Natural killer cell treated with Interleukin-12 subunit alpha and Interleukin-12 subunit beta and Interleukin-15 and Interleukin-18, amount 100 ng/mL, for 72 hours (primary cell): ENCODE data around the gene DDX42. TPM values are rescaled to one million over a fixed set of nuclear protein-coding genes. Genes with fewer than 3 reads are reported as not detected.

Experiments
- ATAC-seq, 2 donors: fragments of 150-1000 bp; cut with Tn5 transposase in 1 of 2; sonication (Bioruptor Pico), chemical (Tn5 transposase) in 1 of 2; 2 replicates each; pipeline ENCODE4 v1.10.0; 2021
- DNase-seq: peaks from one replicate; pipeline ENCODE4 v3.0.0; 2022; ENCODE audit warnings: low spot score
- H3K27ac Mint-ChIP-seq, 2 donors: 1 replicate in 1 of 2; 2 replicates in 1 of 2; pipeline ENCODE4 v1.8.0; 2022; ENCODE audit warnings: mixed read lengths in 2 of 2, mild to moderate bottlenecking in 1 of 2, moderate library complexity in 1 of 2
- H3K27me3 Mint-ChIP-seq, 2 donors: 1 replicate in 1 of 2; 2 replicates in 1 of 2; pipeline ENCODE4 v1.8.0; 2022; ENCODE audit warnings: mixed read lengths in 2 of 2
- H3K36me3 Mint-ChIP-seq: one replicate; pipeline ENCODE4 v1.8.0; 2022; ENCODE audit warnings: mixed read lengths
- H3K4me1 Mint-ChIP-seq, 2 donors: 1 replicate in 1 of 2; 2 replicates in 1 of 2; pipeline ENCODE4 v1.8.0; 2022; ENCODE audit warnings: low read depth in 2 of 2, mixed read lengths in 2 of 2, mild to moderate bottlenecking in 1 of 2
- H3K4me3 Mint-ChIP-seq: one replicate; pipeline ENCODE4 v1.8.0; 2022; ENCODE audit warnings: mixed read lengths
- H3K9me3 Mint-ChIP-seq: 2 replicates; pipeline ENCODE4 v1.8.0; 2022; ENCODE audit warnings: mixed read lengths
- total RNA-seq, 2 donors: library from RNA; stranded (reverse); gene quantifications; one replicate each; pipeline ENCODE4 v1.2.3, GENCODE V29; 2022

DDX42 gene
- total RNA-seq, 2 donors from 2014 or later: 107 to 161 TPM

GRCh38 chr17:63831505-63831904 lies 57.5 kb downstream of the DDX42 start:
- Mint-ChIP-seq H3K9me3 (no peaks in the 10 kb centered on the region), H3K27ac (peak overlapping the region; percentile 39 to 63), H3K4me1 (peaks cover 29 to 41% of the 10 kb centered on the region in 2 donors), H3K27me3 (no peaks in the 10 kb centered on the region), H3K36me3 (peaks cover 22% of the 10 kb centered on the region), H3K4me3 (no peak overlapping the region)
- ATAC-seq (no peak), DNase-seq (no peak)

GRCh38 chr17:63832014-63832413 lies 58.0 kb downstream of the DDX42 start:
- DNase-seq: no peak
- Mint-ChIP-seq H3K4me1 (peaks cover 29 to 45% of the 10 kb centered on the region in 2 donors), H3K27ac (peak overlapping the region in 1 of 2 donors; percentile 39), H3K4me3 (no peak overlapping the region), H3K9me3 (no peaks in the 10 kb centered on the region), H3K27me3 (no peaks in the 10 kb centered on the region), H3K36me3 (peaks cover 22% of the 10 kb centered on the region)
- no peak for ATAC-seq

- ATAC-seq (no peak), DNase-seq (no peak)
- Mint-ChIP-seq H3K4me3 (no peak overlapping the region), H3K27ac (no peak overlapping the region), H3K4me1 (peaks cover 29 to 48% of the 10 kb centered on the region in 2 donors), H3K36me3 (peaks cover 22% of the 10 kb centered on the region), H3K27me3 (no peaks in the 10 kb centered on the region), H3K9me3 (no peaks in the 10 kb centered on the region)
These were observed 58.5 kb downstream of the DDX42 start for GRCh38 chr17:63832455-63832854.

- H3K4me3 Mint-ChIP-seq: no peak overlapping the region
- peaks cover 25 to 49% of the 10 kb centered on the region in 2 donors for H3K4me1 Mint-ChIP-seq
- ATAC-seq (no peak), DNase-seq (no peak)
- H3K36me3 Mint-ChIP-seq: peaks cover 22% of the 10 kb centered on the region
- no peaks in the 10 kb centered on the region for H3K9me3 Mint-ChIP-seq
- no peaks in the 10 kb centered on the region for H3K27me3 Mint-ChIP-seq
- H3K27ac Mint-ChIP-seq: peak overlapping the region in 1 of 2 donors; percentile 54
These were observed 59.2 kb downstream of the DDX42 start for GRCh38 chr17:63833026-63833740.

- peak overlapping the region in 1 of 2 donors; percentile 54 for H3K27ac Mint-ChIP-seq
- peaks cover 22% of the 10 kb centered on the region for H3K36me3 Mint-ChIP-seq
- peaks cover 19 to 45% of the 10 kb centered on the region in 2 donors for H3K4me1 Mint-ChIP-seq
- ATAC-seq: no peak
- H3K9me3 Mint-ChIP-seq: no peaks in the 10 kb centered on the region
- no peaks in the 10 kb centered on the region for H3K27me3 Mint-ChIP-seq
- H3K4me3 Mint-ChIP-seq: no peak overlapping the region
- no peak for DNase-seq
These were observed 59.9 kb downstream of the DDX42 start for GRCh38 chr17:63833741-63834373.

- Mint-ChIP-seq H3K36me3 (peaks cover 20% of the 10 kb centered on the region), H3K27me3 (no peaks in the 10 kb centered on the region), H3K9me3 (no peaks in the 10 kb centered on the region), H3K4me3 (no peak overlapping the region), H3K4me1 (peaks cover 11 to 38% of the 10 kb centered on the region in 2 donors), H3K27ac (peak overlapping the region; percentile 21 to 64)
- DNase-seq (peak; percentile 63), ATAC-seq (peak; percentile 72 to 74)
These were observed 60.6 kb downstream of the DDX42 start for GRCh38 chr17:63834431-63835166.

GRCh38 chr17:63835167-63835720 lies 61.3 kb downstream of the DDX42 start:
- ATAC-seq (no peak), DNase-seq (no peak)
- Mint-ChIP-seq H3K4me1 (peaks cover 6 to 32% of the 10 kb centered on the region in 2 donors), H3K36me3 (peaks cover 13% of the 10 kb centered on the region), H3K27me3 (no peaks in the 10 kb centered on the region), H3K27ac (peak overlapping the region; percentile 21 to 64), H3K4me3 (no peak overlapping the region), H3K9me3 (no peaks in the 10 kb centered on the region)

- DNase-seq: no peak
- no peak overlapping the region for H3K27ac Mint-ChIP-seq
- peaks cover 13% of the 10 kb centered on the region for H3K36me3 Mint-ChIP-seq
- H3K4me1 Mint-ChIP-seq: peaks cover 22 to 37% of the 10 kb centered on the region in 2 donors
- no peaks in the 10 kb centered on the region for H3K27me3 Mint-ChIP-seq
- H3K4me3 Mint-ChIP-seq: no peak overlapping the region
- H3K9me3 Mint-ChIP-seq: no peaks in the 10 kb centered on the region
- ATAC-seq: no peak
These were observed 62.8 kb downstream of the DDX42 start for GRCh38 chr17:63836811-63837210.

GRCh38 chr17:63837480-63837879 lies 63.5 kb downstream of the DDX42 start:
- H3K36me3 Mint-ChIP-seq: peaks cover 13% of the 10 kb centered on the region
- no peaks in the 10 kb centered on the region for H3K27me3 Mint-ChIP-seq
- H3K4me1 Mint-ChIP-seq: peaks cover 24 to 39% of the 10 kb centered on the region in 2 donors
- H3K4me3 Mint-ChIP-seq: no peak overlapping the region
- DNase-seq: no peak
- no peak for ATAC-seq
- no peak overlapping the region for H3K27ac Mint-ChIP-seq
- H3K9me3 Mint-ChIP-seq: no peaks in the 10 kb centered on the region

GRCh38 chr17:63837962-63838600 lies 64.1 kb downstream of the DDX42 start:
- peaks cover 24 to 39% of the 10 kb centered on the region in 2 donors for H3K4me1 Mint-ChIP-seq
- no peaks in the 10 kb centered on the region for H3K9me3 Mint-ChIP-seq
- ATAC-seq (no peak), DNase-seq (no peak)
- peaks cover 13% of the 10 kb centered on the region for H3K36me3 Mint-ChIP-seq
- no peak overlapping the region for H3K4me3 Mint-ChIP-seq
- no peak overlapping the region for H3K27ac Mint-ChIP-seq
- no peaks in the 10 kb centered on the region for H3K27me3 Mint-ChIP-seq

GRCh38 chr17:63838631-63839171 lies 64.7 kb downstream of the DDX42 start:
- Mint-ChIP-seq H3K27me3 (no peaks in the 10 kb centered on the region), H3K4me1 (peaks cover 24 to 41% of the 10 kb centered on the region in 2 donors), H3K9me3 (no peaks in the 10 kb centered on the region), H3K36me3 (peaks cover 11% of the 10 kb centered on the region), H3K27ac (no peak overlapping the region), H3K4me3 (no peak overlapping the region)
- ATAC-seq (no peak), DNase-seq (no peak)

- Mint-ChIP-seq H3K9me3 (no peaks in the 10 kb centered on the region), H3K27me3 (no peaks in the 10 kb centered on the region)
These were observed 66.8 kb downstream of the DDX42 start for GRCh38 chr17:63840591-63841349.

More at GRCh38 chr17:63840591-63841349, 66.8 kb downstream of the DDX42 start:
- H3K36me3 Mint-ChIP-seq: peaks cover 2% of the 10 kb centered on the region
- no peak for DNase-seq
- peak overlapping the region; percentile 96 for H3K4me3 Mint-ChIP-seq
- H3K27ac Mint-ChIP-seq: peak overlapping the region; percentile 81 to 87
- H3K4me1 Mint-ChIP-seq: peaks cover 25 to 35% of the 10 kb centered on the region in 2 donors
- ATAC-seq: no peak
